ENCODE results near the gene KCNJ3.

KCNJ3 gene

DNA sequence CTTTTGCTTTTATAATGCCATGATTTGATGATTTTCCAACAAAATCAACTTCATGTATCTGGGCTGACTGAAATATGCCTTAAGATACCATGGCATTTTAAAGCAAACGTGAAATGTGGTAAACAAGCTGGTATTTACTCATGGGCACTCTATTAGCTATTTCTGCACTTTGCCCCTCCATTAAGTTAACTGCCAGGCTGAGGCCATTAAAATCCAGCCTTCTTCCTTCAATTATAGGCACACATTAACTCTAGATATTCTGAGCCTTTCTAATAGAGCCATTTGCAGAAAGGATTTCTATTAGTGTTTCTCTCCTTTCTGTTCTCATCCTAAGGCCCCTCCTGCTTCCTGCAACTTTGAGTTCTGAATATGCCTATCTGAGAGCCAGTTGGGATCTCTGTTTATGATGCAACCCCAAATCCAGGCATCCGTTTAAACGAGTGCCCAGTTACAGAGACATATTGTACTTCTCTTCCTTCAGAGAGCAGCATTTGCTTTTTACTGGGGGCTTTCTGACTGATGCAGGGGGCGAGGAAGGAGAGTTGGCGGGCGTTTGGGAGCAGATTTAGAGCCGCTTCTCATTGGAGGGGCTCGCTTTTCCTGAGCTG lies 1.6 kb upstream of the KCNJ3 start:
- Mint-ChIP-seq H3K27ac (no peak overlapping the region), H3K36me3 (ENCODE audit: low read depth) (peaks cover 4% of the 10 kb centered on the region), H3K4me3 (no peak overlapping the region), H3K4me1 (ENCODE audit: low read depth) (peaks cover 5% of the 10 kb centered on the region), H3K9me3 (peaks cover 4% of the 10 kb centered on the region), H3K27me3 (peaks cover 38% of the 10 kb centered on the region)

DNA sequence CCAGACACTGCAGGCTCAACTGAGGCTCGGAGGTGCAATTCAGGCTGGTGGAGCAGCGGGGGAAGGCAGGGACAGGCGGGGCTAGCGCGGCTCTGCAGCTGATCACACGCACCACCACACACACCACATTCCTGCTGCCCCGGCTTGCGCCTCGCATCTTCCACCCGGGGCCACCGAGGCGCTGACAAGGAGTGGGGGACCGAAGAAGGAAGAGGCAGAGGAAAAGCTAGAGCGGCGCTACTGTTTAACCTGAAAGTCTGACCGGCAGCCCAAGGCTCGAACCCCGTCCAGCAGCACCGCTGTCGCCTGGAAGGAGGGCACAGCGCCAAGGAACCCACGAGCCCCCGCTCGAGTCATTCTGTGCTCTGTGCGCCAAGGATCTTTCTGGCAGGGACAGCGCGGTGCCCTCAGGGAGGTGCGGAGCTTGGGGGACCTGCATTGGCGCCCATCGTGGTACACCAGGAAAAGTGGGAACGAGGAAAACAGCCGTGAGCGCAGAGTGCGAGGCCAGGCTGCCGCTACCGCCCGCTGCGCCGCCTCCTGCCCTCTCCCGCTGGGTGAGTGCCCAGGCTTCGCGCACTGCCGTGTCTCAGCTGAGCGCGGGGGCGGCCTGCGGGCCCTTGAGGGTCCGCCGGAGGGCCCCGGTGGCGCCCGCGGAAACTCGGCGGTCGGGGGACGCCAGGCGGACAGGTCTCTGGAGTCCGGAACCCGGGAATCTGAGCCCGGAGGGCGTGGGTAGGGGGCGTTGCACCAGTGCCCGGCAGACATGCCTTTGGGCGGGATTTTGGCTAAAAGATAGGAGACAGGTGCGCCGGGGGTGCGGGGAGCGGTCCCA lies 860 bp upstream of the KCNJ3 start:
- peaks cover 5% of the 10 kb centered on the region for H3K4me1 Mint-ChIP-seq (ENCODE audit: low read depth)
- peaks cover 4% of the 10 kb centered on the region for H3K36me3 Mint-ChIP-seq (ENCODE audit: low read depth)
- no peak overlapping the region for H3K27ac Mint-ChIP-seq
- H3K27me3 Mint-ChIP-seq = peaks cover 38% of the 10 kb centered on the region
- H3K4me3 Mint-ChIP-seq = no peak overlapping the region
- H3K9me3 Mint-ChIP-seq = peaks cover 4% of the 10 kb centered on the region

DNA sequence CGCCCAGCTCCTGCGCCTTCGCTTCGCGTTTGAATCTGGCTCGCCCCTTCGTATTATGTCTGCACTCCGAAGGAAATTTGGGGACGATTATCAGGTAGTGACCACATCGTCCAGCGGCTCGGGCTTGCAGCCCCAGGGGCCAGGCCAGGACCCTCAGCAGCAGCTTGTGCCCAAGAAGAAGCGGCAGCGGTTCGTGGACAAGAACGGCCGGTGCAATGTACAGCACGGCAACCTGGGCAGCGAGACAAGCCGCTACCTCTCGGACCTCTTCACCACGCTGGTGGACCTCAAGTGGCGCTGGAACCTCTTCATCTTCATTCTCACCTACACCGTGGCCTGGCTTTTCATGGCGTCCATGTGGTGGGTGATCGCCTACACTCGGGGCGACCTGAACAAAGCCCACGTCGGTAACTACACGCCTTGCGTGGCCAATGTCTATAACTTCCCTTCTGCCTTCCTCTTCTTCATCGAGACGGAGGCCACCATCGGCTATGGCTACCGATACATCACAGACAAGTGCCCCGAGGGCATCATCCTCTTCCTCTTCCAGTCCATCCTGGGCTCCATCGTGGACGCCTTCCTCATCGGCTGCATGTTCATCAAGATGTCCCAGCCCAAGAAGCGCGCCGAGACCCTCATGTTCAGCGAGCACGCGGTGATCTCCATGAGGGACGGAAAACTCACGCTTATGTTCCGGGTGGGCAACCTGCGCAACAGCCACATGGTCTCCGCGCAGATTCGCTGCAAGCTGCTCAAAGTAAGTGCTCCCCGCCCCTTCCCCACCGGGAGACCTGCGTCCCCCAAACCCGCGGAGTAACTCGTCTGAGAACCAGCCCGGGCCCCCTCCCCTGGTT lies 453 bp downstream of the KCNJ3 start:
- peaks cover 4% of the 10 kb centered on the region for H3K9me3 Mint-ChIP-seq
- H3K4me1 Mint-ChIP-seq (ENCODE audit: low read depth) = peaks cover 5% of the 10 kb centered on the region
- H3K4me3 Mint-ChIP-seq = no peak overlapping the region
- H3K27me3 Mint-ChIP-seq = peaks cover 38% of the 10 kb centered on the region
- H3K36me3 Mint-ChIP-seq (ENCODE audit: low read depth) = peaks cover 4% of the 10 kb centered on the region
- H3K27ac Mint-ChIP-seq = no peak overlapping the region

DNA sequence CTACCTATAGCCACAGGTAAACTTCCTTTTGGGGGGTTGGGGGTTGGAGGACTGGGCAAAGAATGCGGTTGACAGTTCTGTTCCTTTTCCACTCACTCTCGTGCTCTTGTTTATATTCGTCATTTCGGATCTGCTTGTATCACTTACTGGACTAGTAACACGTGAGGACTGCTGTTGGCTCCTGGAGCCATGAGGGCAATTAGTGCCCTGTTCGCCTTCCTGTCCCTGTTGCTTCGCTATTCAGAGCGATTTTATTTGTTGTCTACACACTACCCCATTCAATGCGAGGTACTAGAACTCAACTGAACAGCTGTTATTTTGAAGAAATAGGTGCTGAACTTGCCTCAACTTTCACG lies 1.1 kb downstream of the KCNJ3 start:
- Mint-ChIP-seq H3K4me1 (ENCODE audit: low read depth) (peaks cover 5% of the 10 kb centered on the region), H3K4me3 (no peak overlapping the region), H3K9me3 (peaks cover 4% of the 10 kb centered on the region), H3K27me3 (peaks cover 36% of the 10 kb centered on the region), H3K27ac (no peak overlapping the region), H3K36me3 (ENCODE audit: low read depth) (peaks cover 4% of the 10 kb centered on the region)

DNA sequence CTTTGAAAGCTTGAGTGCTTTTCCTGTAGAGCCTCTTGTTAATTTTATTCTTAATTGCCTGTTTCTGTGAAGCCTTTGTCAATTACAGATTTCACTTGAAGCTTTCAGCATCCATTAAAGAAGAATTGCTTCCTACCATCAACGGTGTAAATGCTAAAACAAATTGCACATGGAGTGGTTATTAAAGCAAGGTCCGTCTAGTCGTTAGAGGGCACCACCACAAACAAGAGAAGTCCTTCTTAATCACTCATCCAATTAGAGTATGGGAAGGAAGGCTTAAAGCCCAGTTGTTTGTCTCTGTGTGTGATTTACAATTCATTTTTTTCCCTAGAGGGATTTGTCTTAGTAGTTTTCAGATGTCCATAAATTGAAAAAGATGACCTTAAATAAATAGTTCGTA lies 1.6 kb downstream of the KCNJ3 start:
- no peak overlapping the region for H3K27ac Mint-ChIP-seq
- peaks cover 4% of the 10 kb centered on the region for H3K9me3 Mint-ChIP-seq
- H3K27me3 Mint-ChIP-seq = peaks cover 33% of the 10 kb centered on the region
- H3K36me3 Mint-ChIP-seq (ENCODE audit: low read depth) = peaks cover 4% of the 10 kb centered on the region
- H3K4me1 Mint-ChIP-seq (ENCODE audit: low read depth) = peaks cover 5% of the 10 kb centered on the region
- H3K4me3 Mint-ChIP-seq = no peak overlapping the region

DNA sequence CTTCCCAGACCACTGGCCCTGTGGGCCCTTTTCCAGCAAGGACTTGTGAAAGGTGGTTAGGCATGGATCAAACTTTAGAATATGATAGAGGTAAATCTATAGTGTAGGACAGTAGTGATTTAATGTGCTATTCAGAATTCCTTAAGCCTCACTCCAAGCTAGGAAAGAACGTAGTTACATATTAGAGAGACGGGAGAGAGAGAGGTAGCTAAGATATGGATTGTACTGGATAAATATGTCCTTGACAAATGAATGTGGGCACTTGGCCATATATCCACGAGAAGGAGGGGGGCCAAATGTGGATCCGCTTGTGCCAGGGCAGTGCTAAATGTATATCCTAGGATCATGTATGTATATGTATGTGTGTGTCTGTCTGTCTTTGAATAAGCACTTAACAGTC lies 6.5 kb downstream of the KCNJ3 start:
- Mint-ChIP-seq H3K4me1 (ENCODE audit: low read depth) (no peaks in the 10 kb centered on the region), H3K27me3 (peaks cover under 1% of the 10 kb centered on the region), H3K4me3 (no peak overlapping the region), H3K27ac (no peak overlapping the region), H3K36me3 (ENCODE audit: low read depth) (no peaks in the 10 kb centered on the region), H3K9me3 (no peaks in the 10 kb centered on the region)

DNA sequence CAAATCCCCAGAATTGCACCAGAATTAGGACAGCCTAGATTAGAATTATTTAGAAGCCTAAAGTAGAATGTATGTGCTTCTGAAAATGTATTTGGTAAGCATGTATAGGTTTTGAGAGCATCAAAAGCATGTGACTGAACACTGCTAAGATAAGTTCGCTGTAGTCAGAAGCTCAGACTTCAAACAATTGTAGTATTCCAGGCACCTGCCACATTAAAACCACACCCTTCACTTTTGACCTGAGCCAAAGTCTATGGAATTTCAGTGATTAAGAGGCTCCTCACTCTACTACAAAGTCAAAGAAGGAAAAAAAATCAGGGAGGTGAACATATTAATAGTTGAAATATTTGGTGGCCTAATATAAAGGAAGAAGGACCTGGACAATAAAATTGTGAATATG lies 8.2 kb downstream of the KCNJ3 start:
- H3K27me3 Mint-ChIP-seq = no peaks in the 10 kb centered on the region
- no peaks in the 10 kb centered on the region for H3K36me3 Mint-ChIP-seq (ENCODE audit: low read depth)
- no peaks in the 10 kb centered on the region for H3K9me3 Mint-ChIP-seq
- no peaks in the 10 kb centered on the region for H3K4me1 Mint-ChIP-seq (ENCODE audit: low read depth)
- H3K27ac Mint-ChIP-seq = no peak overlapping the region
- no peak overlapping the region for H3K4me3 Mint-ChIP-seq

DNA sequence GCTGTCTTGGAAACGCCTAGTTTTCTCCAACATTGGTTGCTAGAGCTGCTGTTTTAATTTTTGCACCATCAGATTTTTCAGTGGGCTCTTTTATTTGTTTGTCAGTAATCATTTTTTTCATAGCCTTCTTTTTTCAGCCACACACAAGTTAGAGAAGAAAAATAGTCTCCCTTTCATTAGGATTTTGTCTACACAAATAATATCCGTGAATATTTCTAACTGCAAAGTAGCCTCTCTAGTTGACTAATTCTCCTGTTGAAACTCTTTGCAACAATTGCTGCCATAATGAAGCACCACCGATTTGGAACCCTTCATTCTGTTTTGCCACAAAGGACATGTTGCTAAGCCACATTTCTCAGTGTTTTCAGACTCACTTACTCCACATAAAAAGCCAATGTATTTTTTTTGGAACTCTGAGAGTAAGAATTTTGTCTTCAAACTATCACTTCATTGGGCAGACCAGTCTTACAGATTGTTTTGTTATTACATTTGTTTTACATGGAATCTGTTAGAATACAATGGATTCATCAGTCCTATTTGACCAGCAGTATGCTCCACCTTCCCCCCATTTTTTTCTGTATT lies 9.6 kb downstream of the KCNJ3 start:
- H3K27me3 Mint-ChIP-seq = no peaks in the 10 kb centered on the region
- no peak overlapping the region for H3K4me3 Mint-ChIP-seq
- no peaks in the 10 kb centered on the region for H3K4me1 Mint-ChIP-seq (ENCODE audit: low read depth)
- H3K36me3 Mint-ChIP-seq (ENCODE audit: low read depth) = no peaks in the 10 kb centered on the region
- H3K27ac Mint-ChIP-seq = no peak overlapping the region
- H3K9me3 Mint-ChIP-seq = no peaks in the 10 kb centered on the region

DNA sequence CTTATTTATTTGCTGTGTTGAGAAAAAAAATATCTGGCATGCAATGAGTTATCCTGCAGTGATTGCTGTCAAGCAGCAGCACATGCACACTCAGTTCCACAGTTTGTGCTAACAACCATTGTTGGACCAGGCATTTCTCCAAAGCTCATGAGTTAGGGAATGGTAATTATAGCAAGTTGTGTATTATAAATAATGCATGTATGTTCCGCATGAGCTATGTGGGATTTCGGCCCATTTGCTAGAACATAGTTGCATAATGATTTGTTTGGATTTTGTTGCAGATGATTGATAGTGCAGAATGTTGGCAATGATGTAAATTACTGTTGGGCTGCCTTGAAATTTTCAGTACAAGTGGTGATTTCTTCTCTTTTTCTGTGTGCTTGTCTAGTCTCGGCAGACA lies 10.7 kb downstream of the KCNJ3 start:
- Mint-ChIP-seq H3K9me3 (no peaks in the 10 kb centered on the region), H3K4me1 (ENCODE audit: low read depth) (no peaks in the 10 kb centered on the region), H3K27me3 (no peaks in the 10 kb centered on the region), H3K36me3 (ENCODE audit: low read depth) (no peaks in the 10 kb centered on the region), H3K27ac (no peak overlapping the region), H3K4me3 (no peak overlapping the region)

DNA sequence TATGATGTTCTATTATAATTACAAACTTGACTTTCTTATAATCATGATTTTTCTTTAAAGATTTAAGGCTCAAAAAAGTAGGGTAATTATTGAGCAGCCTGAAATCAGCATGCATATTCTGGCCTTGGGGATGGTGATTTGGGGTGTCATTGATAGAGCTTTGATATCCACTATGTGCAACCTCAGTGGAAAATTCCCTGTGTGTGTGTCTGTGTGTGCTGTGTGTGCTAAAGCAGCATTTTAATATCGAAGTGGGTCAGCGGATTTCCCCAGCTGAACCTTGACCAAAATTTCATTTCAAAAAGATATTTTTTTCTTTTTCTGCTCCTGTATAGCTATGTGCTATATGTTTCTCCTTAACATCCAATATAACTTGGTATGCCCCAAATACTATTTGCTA lies 11.6 kb downstream of the KCNJ3 start:
- Mint-ChIP-seq H3K4me3 (no peak overlapping the region), H3K27ac (no peak overlapping the region), H3K27me3 (no peaks in the 10 kb centered on the region), H3K9me3 (no peaks in the 10 kb centered on the region), H3K4me1 (ENCODE audit: low read depth) (no peaks in the 10 kb centered on the region), H3K36me3 (ENCODE audit: low read depth) (no peaks in the 10 kb centered on the region)

DNA sequence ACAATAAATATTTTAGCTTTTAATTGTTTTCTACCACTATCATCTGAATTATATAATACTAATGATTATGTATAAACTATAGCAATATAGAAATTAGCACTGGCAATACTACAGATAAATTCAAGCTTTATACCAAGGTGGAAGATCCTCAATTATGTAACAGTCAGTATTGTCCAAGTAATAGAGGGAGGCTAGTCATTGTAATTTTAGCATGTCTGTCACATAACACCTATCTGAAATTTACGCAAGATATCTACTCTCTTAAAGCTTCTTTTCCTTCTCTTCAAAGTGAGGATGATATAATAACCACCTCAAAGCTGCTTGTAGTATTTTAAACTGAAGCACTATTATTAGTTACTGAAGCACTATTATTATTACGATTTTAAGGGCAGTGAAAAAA lies 12.2 kb downstream of the KCNJ3 start:
- no peak overlapping the region for H3K27ac Mint-ChIP-seq
- H3K4me3 Mint-ChIP-seq = no peak overlapping the region
- no peaks in the 10 kb centered on the region for H3K36me3 Mint-ChIP-seq (ENCODE audit: low read depth)
- H3K9me3 Mint-ChIP-seq = no peaks in the 10 kb centered on the region
- H3K27me3 Mint-ChIP-seq = no peaks in the 10 kb centered on the region
- no peaks in the 10 kb centered on the region for H3K4me1 Mint-ChIP-seq (ENCODE audit: low read depth)

DNA sequence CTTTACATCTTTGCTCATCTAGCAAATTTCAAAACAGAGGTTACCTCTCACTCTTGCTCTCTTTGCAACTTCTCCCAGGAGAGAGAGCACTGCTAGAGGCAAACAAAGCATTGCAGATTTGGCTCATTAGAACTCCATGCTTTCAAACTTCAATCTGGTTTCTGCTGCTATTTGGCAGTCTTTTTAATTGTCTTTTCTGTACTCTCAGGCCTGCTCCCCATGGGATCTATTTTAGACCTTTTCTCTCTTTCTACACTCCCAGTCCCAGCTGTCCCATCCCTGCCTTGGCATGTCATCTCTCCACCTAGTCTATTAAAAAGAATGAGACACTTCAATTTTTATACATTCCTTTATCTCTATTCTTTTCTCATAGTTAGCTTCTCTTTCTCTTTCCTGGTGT lies 15.2 kb downstream of the KCNJ3 start:
- Mint-ChIP-seq H3K9me3 (no peaks in the 10 kb centered on the region), H3K27ac (no peak overlapping the region), H3K4me1 (ENCODE audit: low read depth) (no peaks in the 10 kb centered on the region), H3K27me3 (no peaks in the 10 kb centered on the region), H3K4me3 (no peak overlapping the region), H3K36me3 (ENCODE audit: low read depth) (no peaks in the 10 kb centered on the region)

DNA sequence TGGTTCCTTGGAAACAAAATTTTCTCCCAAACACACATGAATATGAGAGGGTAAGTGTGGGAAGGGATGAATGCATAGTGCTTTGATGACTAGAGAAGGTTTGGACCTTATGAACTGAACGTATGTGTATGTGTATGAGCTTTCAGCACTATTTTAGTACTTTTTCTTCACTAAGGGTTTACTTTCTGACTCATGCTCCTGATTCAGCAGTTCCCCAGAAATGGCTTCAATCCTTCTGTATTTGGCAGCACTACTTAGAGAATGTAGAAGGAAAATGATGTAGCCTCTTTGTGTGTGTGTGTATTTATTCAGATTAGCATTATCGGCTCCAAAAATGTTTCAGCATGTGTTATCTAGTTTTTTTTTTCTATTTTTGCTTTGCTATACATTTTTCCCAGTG lies 22.2 kb downstream of the KCNJ3 start:
- no peaks in the 10 kb centered on the region for H3K4me1 Mint-ChIP-seq (ENCODE audit: low read depth)
- H3K36me3 Mint-ChIP-seq (ENCODE audit: low read depth) = no peaks in the 10 kb centered on the region
- H3K27me3 Mint-ChIP-seq = no peaks in the 10 kb centered on the region
- H3K4me3 Mint-ChIP-seq = no peak overlapping the region
- peaks cover 6% of the 10 kb centered on the region for H3K9me3 Mint-ChIP-seq
- no peak overlapping the region for H3K27ac Mint-ChIP-seq

DNA sequence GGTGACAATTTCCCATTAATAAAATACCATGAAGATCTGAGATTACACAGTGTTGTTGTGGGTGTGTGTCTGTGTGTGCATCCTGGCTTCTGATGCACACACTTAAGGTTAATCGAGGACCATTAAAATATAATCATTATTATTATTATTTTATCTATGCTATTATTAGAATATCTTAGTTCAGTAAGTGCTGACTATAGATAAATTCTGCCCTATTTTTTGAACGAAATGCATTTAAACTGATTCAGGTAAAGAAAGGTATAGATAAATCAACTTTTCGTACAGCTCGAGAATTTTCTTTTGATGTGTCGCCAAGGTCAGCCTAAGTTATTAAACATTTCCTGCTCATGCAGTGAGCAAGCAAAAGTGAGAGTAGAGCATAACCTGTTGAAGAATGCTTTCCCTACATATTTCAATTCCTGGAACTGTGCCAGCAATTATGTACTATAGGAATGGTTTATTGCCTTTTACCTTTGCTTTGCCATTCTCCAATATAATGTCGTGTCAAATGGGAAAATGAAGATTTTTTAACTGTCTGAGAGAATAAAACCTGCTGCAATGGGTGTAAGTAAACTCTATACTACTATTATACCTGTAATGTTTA lies 25.8 kb downstream of the KCNJ3 start:
- Mint-ChIP-seq H3K4me3 (no peak overlapping the region), H3K27ac (no peak overlapping the region), H3K36me3 (ENCODE audit: low read depth) (no peaks in the 10 kb centered on the region), H3K9me3 (peaks cover 6% of the 10 kb centered on the region), H3K27me3 (no peaks in the 10 kb centered on the region), H3K4me1 (ENCODE audit: low read depth) (no peaks in the 10 kb centered on the region)

DNA sequence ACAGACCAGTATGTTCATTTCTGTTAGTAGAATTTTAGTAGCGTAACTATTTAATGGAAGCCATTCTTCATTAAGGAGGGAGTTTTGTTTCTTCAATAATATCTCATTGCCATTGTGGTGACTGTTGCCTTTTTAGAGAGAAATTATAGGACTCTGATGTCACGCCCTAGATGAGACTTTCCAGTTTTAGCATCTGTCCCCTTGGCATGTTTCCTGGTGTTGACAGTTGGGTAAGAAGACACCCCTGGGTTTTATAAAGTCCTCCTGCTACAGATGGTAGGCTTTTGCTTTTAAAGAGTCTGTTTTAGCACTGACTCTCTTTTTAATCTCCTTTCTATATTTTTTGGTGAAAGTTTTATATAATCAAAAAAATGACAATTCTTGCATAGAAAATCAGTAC lies 41.9 kb downstream of the KCNJ3 start:
- peaks cover 4% of the 10 kb centered on the region for H3K9me3 Mint-ChIP-seq
- no peaks in the 10 kb centered on the region for H3K36me3 Mint-ChIP-seq (ENCODE audit: low read depth)
- no peak overlapping the region for H3K27ac Mint-ChIP-seq
- no peak overlapping the region for H3K4me3 Mint-ChIP-seq
- H3K27me3 Mint-ChIP-seq = no peaks in the 10 kb centered on the region
- H3K4me1 Mint-ChIP-seq (ENCODE audit: low read depth) = no peaks in the 10 kb centered on the region

All from stimulated activated naive CD8-positive, alpha-beta T cell treated with anti-CD3 and anti-CD28 coated beads, Interleukin-15, Interleukin-2, amounts not matched to agents 100 ng/mL and 50 ng/mL, for 24 hours (primary cell).